HG02973 (cell line): ENCODE results near the gene TRAPPC2L.
"Not testable (repeated sequence)": the region's sequence is repeated elsewhere in the genome, so short reads cannot be mapped to it uniquely, and the experiment has no call there.

Experiments
- ATAC-seq: cut with Tn5 transposase; IDR thresholded peaks from one replicate; pipeline ENCODE4 v1.9.1; 2021; ENCODE audit warnings: moderate library complexity; ENCODE audit not compliant: unreplicated experiment

TRAPPC2L gene

GRCh38 chr16:88817785-88818574 lies 38.9 kb upstream of the TRAPPC2L start:
- ATAC-seq: no peak

- ATAC-seq: no peak
Observed at GRCh38 chr16:88818575-88818874, 38.4 kb upstream of the TRAPPC2L start.

- ATAC-seq: no peak
Observed at GRCh38 chr16:88819126-88819525, 37.8 kb upstream of the TRAPPC2L start.

GRCh38 chr16:88820385-88821025 lies 36.4 kb upstream of the TRAPPC2L start:
- no peak for ATAC-seq

GRCh38 chr16:88821168-88821850 lies 35.6 kb upstream of the TRAPPC2L start:
- no peak for ATAC-seq

- no peak for ATAC-seq
Observed at GRCh38 chr16:88822281-88823040, 34.5 kb upstream of the TRAPPC2L start.

GRCh38 chr16:88823646-88824045 lies 33.3 kb upstream of the TRAPPC2L start:
- ATAC-seq: not testable (repeated sequence)

GRCh38 chr16:88824256-88825077 lies 32.5 kb upstream of the TRAPPC2L start:
- ATAC-seq: no peak

GRCh38 chr16:88825146-88825545 lies 31.8 kb upstream of the TRAPPC2L start:
- ATAC-seq: no peak

GRCh38 chr16:88826070-88826840 lies 30.7 kb upstream of the TRAPPC2L start:
- ATAC-seq: no peak

GRCh38 chr16:88827727-88828126 lies 29.2 kb upstream of the TRAPPC2L start:
- ATAC-seq: no peak

GRCh38 chr16:88828711-88829110 lies 28.2 kb upstream of the TRAPPC2L start:
- ATAC-seq: no peak

- no peak for ATAC-seq
Observed at GRCh38 chr16:88830258-88830657, 26.7 kb upstream of the TRAPPC2L start.

GRCh38 chr16:88830783-88831182 lies 26.1 kb upstream of the TRAPPC2L start:
- no peak for ATAC-seq

GRCh38 chr16:88831838-88832237 lies 25.1 kb upstream of the TRAPPC2L start:
- ATAC-seq: no peak

GRCh38 chr16:88833086-88833485 lies 23.8 kb upstream of the TRAPPC2L start:
- ATAC-seq: no peak

- ATAC-seq: no peak
Observed at GRCh38 chr16:88834670-88835069, 22.3 kb upstream of the TRAPPC2L start.

- ATAC-seq: no peak
Observed at GRCh38 chr16:88835383-88835782, 21.5 kb upstream of the TRAPPC2L start.

- ATAC-seq: no peak
Observed at GRCh38 chr16:88835818-88836217, 21.1 kb upstream of the TRAPPC2L start.

- no peak for ATAC-seq
Observed at GRCh38 chr16:88836791-88837190, 20.1 kb upstream of the TRAPPC2L start.
